HG03571 (cell line): ENCODE results near the gene GCK.

Experiments used
- ATAC-seq: cut with Tn5 transposase; IDR thresholded peaks from one replicate; pipeline ENCODE4 v1.9.1; 2021; ENCODE audit not compliant: unreplicated experiment

The GCK gene

DNA sequence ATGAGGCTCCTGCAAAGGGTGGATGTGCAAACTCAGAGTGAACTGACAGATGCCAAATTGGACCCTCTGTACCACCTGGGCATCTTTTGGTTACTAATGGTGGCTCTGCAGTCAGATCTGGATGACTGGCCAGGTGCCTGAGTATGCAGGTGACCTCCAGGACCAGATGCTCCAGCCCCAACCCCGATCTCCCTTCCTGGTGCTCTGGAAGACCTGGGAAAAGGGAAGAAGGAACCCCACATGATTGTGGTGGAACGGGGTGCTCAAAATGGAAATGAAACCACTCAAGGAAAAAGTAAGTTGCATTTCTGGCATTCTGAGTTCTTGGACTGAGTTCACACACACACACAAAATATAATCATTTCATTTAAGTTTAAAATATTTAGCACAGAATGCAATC lies 94.9 kb downstream of the GCK start:
- ATAC-seq: no peak
